HepG2 (cell line): ENCODE results near the gene ORMDL3. TPM values are rescaled to one million over a fixed set of nuclear protein-coding genes. Genes with fewer than 3 reads are reported as not detected.

ENCODE experiments used
- CHCHD3 ChIP-seq: sonication (generic); formaldehyde crosslinking; IDR thresholded peaks from 2 replicates; pipeline ENCODE4 v1.8.0; 2022; ENCODE audit warnings: mild to moderate bottlenecking, missing genetic modification reagents, moderate library complexity
- DPF2 ChIP-seq: sonication (generic); formaldehyde crosslinking; IDR thresholded peaks from 2 replicates; pipeline ENCODE4 v1.4.0; 2020; ENCODE audit warnings: mild to moderate bottlenecking, low read depth, missing genetic modification reagents, borderline replicate concordance
- E2F2 ChIP-seq: sonication (generic); formaldehyde crosslinking; IDR thresholded peaks from 2 replicates; pipeline ENCODE4 v1.4.0; 2020; ENCODE audit warnings: missing genetic modification reagents, borderline replicate concordance
- HMG20A ChIP-seq: IDR thresholded peaks from 2 replicates; pipeline ENCODE4 v1.6.1; 2016; ENCODE audit warnings: borderline replicate concordance
- IRF2 ChIP-seq: IDR thresholded peaks from 2 replicates; pipeline ENCODE4 v1.6.1; 2018; ENCODE audit warnings: missing genetic modification reagents, missing compliant biosample characterization
- MAX ChIP-seq: IDR thresholded peaks from 2 replicates; pipeline ENCODE4 v1.6.1; 2012; ENCODE audit warnings: inconsistent platforms
- NFIC ChIP-seq: IDR thresholded peaks from 2 replicates; pipeline ENCODE4 v1.6.1; 2012; ENCODE audit warnings: mild to moderate bottlenecking, low read length, inconsistent platforms
- SAP130 ChIP-seq: IDR thresholded peaks from 2 replicates; pipeline ENCODE4 v1.6.1; 2016; ENCODE audit warnings: low read depth
- ZBTB49 ChIP-seq: sonication (generic); formaldehyde crosslinking; IDR thresholded peaks from 2 replicates; pipeline ENCODE4 v1.4.0; 2020; ENCODE audit warnings: missing genetic modification reagents, borderline replicate concordance
- ZMAT3 ChIP-seq: sonication (generic); formaldehyde crosslinking; conservative IDR thresholded peaks from 2 replicates; pipeline ENCODE4 v1.7.0; 2021; ENCODE audit warnings: missing genetic modification reagents
- ZNF780A ChIP-seq: sonication (generic); formaldehyde crosslinking; IDR thresholded peaks from 2 replicates; pipeline ENCODE4 v1.8.0; 2022; ENCODE audit warnings: mild to moderate bottlenecking, missing genetic modification reagents, moderate library complexity
- polyA plus RNA-seq, 8 experiments: library from polyadenylated mRNA; depleted of rRNA in 3 of 8; stranded (reverse) in 7 of 8; unstranded in 1 of 8; fragments of >200 nt; fragmentation: Illumina TruSeq in 4 of 8; extraction: Trizol in 4 of 8; gene quantifications; 2 replicates each; pipeline versions ENCODE4 v1.2.1 to v1.2.3, GENCODE V29; 2011 to 2016; ENCODE audit warnings: low read depth in 4 of 8, missing spikeins in 1 of 8, mixed read lengths in 1 of 8; ENCODE audit not compliant: insufficient read depth in 1 of 8
- total RNA-seq, 5 experiments: library from RNA; depleted of rRNA; stranded (reverse); fragments of >200 nt; fragmentation: Illumina TruSeq; extraction: Trizol; gene quantifications; 2 replicates each; pipeline ENCODE4 v1.2.3, GENCODE V29; 2016; ENCODE audit warnings: low read depth in 1 of 5
- TF ChIP-seq, protein P1 (sequence below): sonication (generic); formaldehyde crosslinking; IDR thresholded peaks from 2 replicates; pipeline ENCODE4 v1.5.0; 2020; ENCODE audit warnings: mild to moderate bottlenecking, missing genetic modification reagents, borderline replicate concordance
- TF ChIP-seq, protein P2 (sequence below): sonication (generic); formaldehyde crosslinking; IDR thresholded peaks from 2 replicates; pipeline ENCODE4 v1.5.1; 2020; ENCODE audit warnings: mild to moderate bottlenecking, missing genetic modification reagents, moderate library complexity
- TF ChIP-seq, protein P3 (sequence below): sonication (generic); formaldehyde crosslinking; IDR thresholded peaks from 2 replicates; pipeline ENCODE4 v1.5.0; 2020; ENCODE audit warnings: mild to moderate bottlenecking, missing genetic modification reagents
- TF ChIP-seq, protein P4 (sequence below): fragments of 450-650 bp; IDR thresholded peaks from 2 replicates; pipeline ENCODE4 v1.6.1; 2016

The ORMDL3 gene
- total and polyA plus RNA-seq, 2 of the 13 experiments (the other 11 are each of a cell fraction or from before 2014, with no cell fraction given) = 181 to 384 TPM

DNA sequence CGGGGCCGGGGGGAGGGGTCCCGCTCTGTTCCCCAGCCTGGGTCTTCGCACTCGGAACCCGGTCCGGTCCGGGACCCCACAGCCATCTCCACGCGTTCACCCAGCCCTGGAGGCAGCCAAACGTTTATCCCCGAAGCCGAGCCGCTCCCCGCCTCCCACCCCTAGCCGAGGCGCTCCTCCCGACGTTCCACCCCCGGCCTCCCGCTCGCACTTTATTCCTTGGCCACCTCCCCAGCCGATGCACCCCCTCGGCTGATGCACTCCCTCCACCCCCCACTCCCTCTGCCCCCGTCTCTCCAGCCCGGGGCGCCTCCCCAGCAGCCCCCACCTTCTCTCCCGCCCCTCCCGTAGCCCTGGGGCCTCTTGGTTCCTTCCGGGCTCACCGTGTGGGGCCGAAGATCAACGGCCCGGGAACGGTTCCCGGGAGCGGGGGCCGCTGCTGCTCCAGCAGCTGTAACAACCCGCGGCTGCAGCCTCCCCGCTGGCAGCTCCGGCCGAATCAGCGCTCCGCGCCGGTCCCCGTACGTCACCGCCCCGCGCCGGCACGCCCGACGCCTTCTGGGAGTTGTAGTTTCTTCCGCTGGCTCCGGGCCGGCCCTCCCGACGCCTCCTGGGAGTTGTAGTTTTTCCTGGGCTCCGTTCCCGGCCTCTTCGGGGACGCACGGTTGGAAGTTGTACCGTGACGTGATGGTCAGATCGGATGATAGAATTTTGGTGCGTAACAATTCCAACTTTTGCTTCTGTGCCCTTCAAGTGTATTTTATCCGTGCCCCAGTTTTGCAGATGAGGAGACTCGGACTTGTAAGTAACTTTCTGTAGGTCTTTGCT is at the start of gene ORMDL3, which contains the start of gene LRRC3C (continued):
- TF ChIP-seq IRF2 (CRISPR knock-in tag) (peak; percentile 99), MAX (no peak), ZMAT3 (CRISPR knock-in tag) (peak; percentile 94), DPF2 (CRISPR knock-in tag) (no peak), ZBTB49 (no peak), SAP130 (CRISPR knock-in tag) (peak; percentile 90), CHCHD3 (no peak; the same call in 1 of the 2 replicates), ZNF780A (peak; percentile 53; the same call in 1 of the 2 replicates), NFIC (peak; percentile 63; the same call in 1 of the 2 replicates), E2F2 (CRISPR knock-in tag) (peak; percentile 85; the same call in 1 of the 2 replicates), HMG20A (CRISPR knock-in tag) (no peak)
- TF ChIP-seq, protein P1, sequence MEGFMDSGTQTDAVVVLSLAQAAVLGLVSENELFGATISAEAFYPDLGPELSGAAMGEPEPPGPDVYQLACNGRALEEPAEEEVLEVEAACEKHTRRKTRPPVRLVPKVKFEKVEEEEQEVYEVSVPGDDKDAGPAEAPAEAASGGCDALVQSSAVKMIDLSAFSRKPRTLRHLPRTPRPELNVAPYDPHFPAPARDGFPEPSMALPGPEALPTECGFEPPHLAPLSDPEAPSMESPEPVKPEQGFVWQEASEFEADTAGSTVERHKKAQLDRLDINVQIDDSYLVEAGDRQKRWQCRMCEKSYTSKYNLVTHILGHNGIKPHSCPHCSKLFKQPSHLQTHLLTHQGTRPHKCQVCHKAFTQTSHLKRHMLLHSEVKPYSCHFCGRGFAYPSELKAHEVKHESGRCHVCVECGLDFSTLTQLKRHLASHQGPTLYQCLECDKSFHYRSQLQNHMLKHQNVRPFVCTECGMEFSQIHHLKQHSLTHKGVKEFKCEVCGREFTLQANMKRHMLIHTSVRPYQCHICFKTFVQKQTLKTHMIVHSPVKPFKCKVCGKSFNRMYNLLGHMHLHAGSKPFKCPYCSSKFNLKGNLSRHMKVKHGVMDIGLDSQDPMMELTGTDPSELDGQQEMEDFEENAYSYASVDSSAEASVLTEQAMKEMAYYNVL (CRISPR knock-in tag) = no peak
- TF ChIP-seq, protein P2, sequence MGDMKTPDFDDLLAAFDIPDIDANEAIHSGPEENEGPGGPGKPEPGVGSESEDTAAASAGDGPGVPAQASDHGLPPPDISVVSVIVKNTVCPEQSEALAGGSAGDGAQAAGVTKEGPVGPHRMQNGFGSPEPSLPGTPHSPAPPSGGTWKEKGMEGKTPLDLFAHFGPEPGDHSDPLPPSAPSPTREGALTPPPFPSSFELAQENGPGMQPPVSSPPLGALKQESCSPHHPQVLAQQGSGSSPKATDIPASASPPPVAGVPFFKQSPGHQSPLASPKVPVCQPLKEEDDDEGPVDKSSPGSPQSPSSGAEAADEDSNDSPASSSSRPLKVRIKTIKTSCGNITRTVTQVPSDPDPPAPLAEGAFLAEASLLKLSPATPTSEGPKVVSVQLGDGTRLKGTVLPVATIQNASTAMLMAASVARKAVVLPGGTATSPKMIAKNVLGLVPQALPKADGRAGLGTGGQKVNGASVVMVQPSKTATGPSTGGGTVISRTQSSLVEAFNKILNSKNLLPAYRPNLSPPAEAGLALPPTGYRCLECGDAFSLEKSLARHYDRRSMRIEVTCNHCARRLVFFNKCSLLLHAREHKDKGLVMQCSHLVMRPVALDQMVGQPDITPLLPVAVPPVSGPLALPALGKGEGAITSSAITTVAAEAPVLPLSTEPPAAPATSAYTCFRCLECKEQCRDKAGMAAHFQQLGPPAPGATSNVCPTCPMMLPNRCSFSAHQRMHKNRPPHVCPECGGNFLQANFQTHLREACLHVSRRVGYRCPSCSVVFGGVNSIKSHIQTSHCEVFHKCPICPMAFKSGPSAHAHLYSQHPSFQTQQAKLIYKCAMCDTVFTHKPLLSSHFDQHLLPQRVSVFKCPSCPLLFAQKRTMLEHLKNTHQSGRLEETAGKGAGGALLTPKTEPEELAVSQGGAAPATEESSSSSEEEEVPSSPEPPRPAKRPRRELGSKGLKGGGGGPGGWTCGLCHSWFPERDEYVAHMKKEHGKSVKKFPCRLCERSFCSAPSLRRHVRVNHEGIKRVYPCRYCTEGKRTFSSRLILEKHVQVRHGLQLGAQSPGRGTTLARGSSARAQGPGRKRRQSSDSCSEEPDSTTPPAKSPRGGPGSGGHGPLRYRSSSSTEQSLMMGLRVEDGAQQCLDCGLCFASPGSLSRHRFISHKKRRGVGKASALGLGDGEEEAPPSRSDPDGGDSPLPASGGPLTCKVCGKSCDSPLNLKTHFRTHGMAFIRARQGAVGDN (CRISPR knock-in tag) = peak; percentile 59
- TF ChIP-seq, protein P3, sequence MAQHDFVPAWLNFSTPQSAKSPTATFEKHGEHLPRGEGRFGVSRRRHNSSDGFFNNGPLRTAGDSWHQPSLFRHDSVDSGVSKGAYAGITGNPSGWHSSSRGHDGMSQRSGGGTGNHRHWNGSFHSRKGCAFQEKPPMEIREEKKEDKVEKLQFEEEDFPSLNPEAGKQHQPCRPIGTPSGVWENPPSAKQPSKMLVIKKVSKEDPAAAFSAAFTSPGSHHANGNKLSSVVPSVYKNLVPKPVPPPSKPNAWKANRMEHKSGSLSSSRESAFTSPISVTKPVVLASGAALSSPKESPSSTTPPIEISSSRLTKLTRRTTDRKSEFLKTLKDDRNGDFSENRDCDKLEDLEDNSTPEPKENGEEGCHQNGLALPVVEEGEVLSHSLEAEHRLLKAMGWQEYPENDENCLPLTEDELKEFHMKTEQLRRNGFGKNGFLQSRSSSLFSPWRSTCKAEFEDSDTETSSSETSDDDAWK (CRISPR knock-in tag) = no peak
- TF ChIP-seq, protein P4, sequence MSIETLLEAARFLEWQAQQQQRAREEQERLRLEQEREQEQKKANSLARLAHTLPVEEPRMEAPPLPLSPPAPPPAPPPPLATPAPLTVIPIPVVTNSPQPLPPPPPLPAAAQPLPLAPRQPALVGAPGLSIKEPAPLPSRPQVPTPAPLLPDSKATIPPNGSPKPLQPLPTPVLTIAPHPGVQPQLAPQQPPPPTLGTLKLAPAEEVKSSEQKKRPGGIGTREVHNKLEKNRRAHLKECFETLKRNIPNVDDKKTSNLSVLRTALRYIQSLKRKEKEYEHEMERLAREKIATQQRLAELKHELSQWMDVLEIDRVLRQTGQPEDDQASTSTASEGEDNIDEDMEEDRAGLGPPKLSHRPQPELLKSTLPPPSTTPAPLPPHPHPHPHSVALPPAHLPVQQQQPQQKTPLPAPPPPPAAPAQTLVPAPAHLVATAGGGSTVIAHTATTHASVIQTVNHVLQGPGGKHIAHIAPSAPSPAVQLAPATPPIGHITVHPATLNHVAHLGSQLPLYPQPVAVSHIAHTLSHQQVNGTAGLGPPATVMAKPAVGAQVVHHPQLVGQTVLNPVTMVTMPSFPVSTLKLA = peak; percentile 44; the same call in 1 of the 2 replicates
